BJ (cell line): ENCODE results near the gene WSB2. TPM values are rescaled to one million over a fixed set of nuclear protein-coding genes. Genes with fewer than 3 reads are reported as not detected.

Source experiments
- CTCF ChIA-PET: fragments of 350-600 bp; formaldehyde crosslinking; extraction: SDS; loops from one replicate; lab custom pipeline; 2021; ENCODE audit warnings: antibody characterized with exemption, inconsistent platforms; lab: Yijun Ruan, JAX
- POLR2A ChIA-PET: fragments of 300-600 bp; sonication (Branson Sonifier 250); formaldehyde crosslinking; extraction: SDS; loops from one replicate; lab custom pipeline; 2021; ENCODE audit warnings: antibody characterized with exemption; lab: Charles Lee
- DNase-seq: peaks from one replicate; pipeline ENCODE4 v3.0.0-alpha.2; 2011; ENCODE audit warnings: low read depth
- H3K27me3 ChIP-seq: 2 replicates; pipeline ENCODE4 v1.6.0; 2011; ENCODE audit warnings: low read length; ENCODE audit not compliant: control insufficient read depth, insufficient read depth
- H3K36me3 ChIP-seq: 2 replicates; pipeline ENCODE4 v1.5.1; 2011; ENCODE audit warnings: low read length; ENCODE audit not compliant: control insufficient read depth, insufficient read depth
- H3K4me3 ChIP-seq: 2 replicates; pipeline ENCODE4 v1.5.1; 2011; ENCODE audit warnings: low read depth, mild to moderate bottlenecking, control low read depth, low read length
- CTCF ChIP-seq: IDR thresholded peaks from 2 replicates; pipeline ENCODE4 v1.5.1; 2011; ENCODE audit warnings: low read depth, mild to moderate bottlenecking, control low read depth, inconsistent platforms, low read length, moderate library complexity; ENCODE audit not compliant: insufficient read depth
- polyA plus RNA-seq: library from polyadenylated mRNA; depleted of rRNA; stranded (reverse); fragments of >200 nt; gene quantifications from 2 replicates; pipeline ENCODE4 v1.2.3, GENCODE V29; 2011

Gene WSB2
- polyA plus RNA-seq, 1 experiment: 234 TPM

GRCh38 chr12:118042091-118042490, 18.9 kb downstream of the WSB2 start:
- H3K36me3 ChIP-seq: peaks cover 24% of the 10 kb centered on the region

GRCh38 chr12:118038137-118038536, 22.8 kb downstream of the WSB2 start:
- CTCF ChIA-PET: no interaction called here
- H3K36me3 ChIP-seq: peaks cover 37% of the 10 kb centered on the region
- no peak for TF ChIP-seq CTCF

More at GRCh38 chr12:118042091-118042490, 18.9 kb downstream of the WSB2 start:
- DNase-seq: no peak
- TF ChIP-seq CTCF: no peak
- POLR2A ChIA-PET: no interaction called here
- H3K27me3 ChIP-seq: no peaks in the 10 kb centered on the region
- H3K4me3 ChIP-seq: no peak overlapping the region
- CTCF ChIA-PET: no interaction called here

GRCh38 chr12:118036672-118037411, 24.1 kb downstream of the WSB2 start:
- CTCF ChIA-PET: interaction anchor here (0.9 to 3.7 kb wide), 3 partner anchors 10 to 212 kb away, joined by 3 to 31 read pairs (median 4); no protein-coding TSS in a partner anchor
- TF ChIP-seq CTCF: no peak
- DNase-seq: no peak
- Histone ChIP-seq H3K36me3 (peaks cover 37% of the 10 kb centered on the region), H3K27me3 (no peaks in the 10 kb centered on the region), H3K4me3 (no peak overlapping the region)
- POLR2A ChIA-PET: no interaction called here

More at GRCh38 chr12:118038137-118038536, 22.8 kb downstream of the WSB2 start:
- Histone ChIP-seq H3K27me3 (no peaks in the 10 kb centered on the region), H3K4me3 (no peak overlapping the region)
- DNase-seq: no peak
- POLR2A ChIA-PET: no interaction called here

GRCh38 chr12:118035190-118036041, 25.6 kb downstream of the WSB2 start:
- TF ChIP-seq CTCF: peak; percentile 16; the same call in 1 of the 2 replicates
- Histone ChIP-seq H3K27me3 (no peaks in the 10 kb centered on the region), H3K36me3 (peaks cover 33% of the 10 kb centered on the region), H3K4me3 (no peak overlapping the region)
- POLR2A ChIA-PET: no interaction called here
- CTCF ChIA-PET: interaction anchor here (0.5 to 3.7 kb wide), 7 partner anchors 8 to 383 kb away, joined by 3 to 31 read pairs (median 4); no protein-coding TSS in a partner anchor
- DNase-seq: no peak
